SK-N-MC (cell line): ENCODE data around the gene DNAJC7.

Experiments
- EZH2 ChIP-seq: fragments of 200-600 bp; sonication (generic); IDR thresholded peaks from one replicate; pipeline ENCODE4 v1.6.1; 2017; ENCODE audit warnings: antibody characterized with exemption
- POLR2AphosphoS5 ChIP-seq: IDR thresholded peaks from 2 replicates; pipeline ENCODE4 v1.6.1; 2012; ENCODE audit warnings: mild to moderate bottlenecking, low read depth, low read length, borderline replicate concordance

GRCh38 chr17:42051013-42051400 is 33.8 kb upstream of the DNAJC7 start:
- no peak for TF ChIP-seq POLR2AphosphoS5
- no peak for TF ChIP-seq EZH2
